ENCODE data around the gene OPRM1.
"Not testable (repeated sequence)": the region's sequence is repeated elsewhere in the genome, so short reads cannot be mapped to it uniquely, and the experiment has no call there.

Gene OPRM1

DNA sequence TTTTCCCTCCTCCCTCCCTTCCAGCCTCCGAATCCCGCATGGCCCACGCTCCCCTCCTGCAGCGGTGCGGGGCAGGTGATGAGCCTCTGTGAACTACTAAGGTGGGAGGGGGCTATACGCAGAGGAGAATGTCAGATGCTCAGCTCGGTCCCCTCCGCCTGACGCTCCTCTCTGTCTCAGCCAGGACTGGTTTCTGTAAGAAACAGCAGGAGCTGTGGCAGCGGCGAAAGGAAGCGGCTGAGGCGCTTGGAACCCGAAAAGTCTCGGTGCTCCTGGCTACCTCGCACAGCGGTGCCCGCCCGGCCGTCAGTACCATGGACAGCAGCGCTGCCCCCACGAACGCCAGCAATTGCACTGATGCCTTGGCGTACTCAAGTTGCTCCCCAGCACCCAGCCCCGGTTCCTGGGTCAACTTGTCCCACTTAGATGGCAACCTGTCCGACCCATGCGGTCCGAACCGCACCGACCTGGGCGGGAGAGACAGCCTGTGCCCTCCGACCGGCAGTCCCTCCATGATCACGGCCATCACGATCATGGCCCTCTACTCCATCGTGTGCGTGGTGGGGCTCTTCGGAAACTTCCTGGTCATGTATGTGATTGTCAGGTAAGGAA lies at the start of gene OPRM1:
OPRM1 (plus strand) TSS at position 10 of the 612 bp plus-strand sequence; CDS start at position 315, 305 bp downstream.
- no peak for DNase-seq

- no peak for DNase-seq
These were observed 49.1 kb upstream of the OPRM1 start for GRCh38 chr6:153989989-153990388.

DNA sequence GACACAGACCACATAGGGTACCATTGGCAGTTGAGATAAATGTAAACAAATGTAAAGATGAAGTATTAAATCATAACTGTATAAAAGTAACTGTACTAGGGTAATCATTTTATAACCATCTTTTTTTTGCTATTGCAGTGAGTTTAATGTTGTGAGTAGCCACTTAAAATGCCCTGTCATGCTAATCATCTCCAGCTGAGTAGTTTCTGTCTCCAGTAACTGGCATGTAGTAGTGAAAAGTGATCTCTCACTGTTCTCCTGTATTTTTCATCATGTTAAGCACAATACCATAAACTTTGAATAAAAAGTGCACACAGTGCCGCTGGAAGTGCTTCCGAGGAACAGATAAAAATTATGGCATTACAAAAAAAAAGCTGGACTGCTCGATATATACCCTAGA lies 45.0 kb upstream of the OPRM1 start:
- no peak for DNase-seq

- DNase-seq: no peak
These were observed 44.2 kb upstream of the OPRM1 start for GRCh38 chr6:153994811-153995210.

DNA sequence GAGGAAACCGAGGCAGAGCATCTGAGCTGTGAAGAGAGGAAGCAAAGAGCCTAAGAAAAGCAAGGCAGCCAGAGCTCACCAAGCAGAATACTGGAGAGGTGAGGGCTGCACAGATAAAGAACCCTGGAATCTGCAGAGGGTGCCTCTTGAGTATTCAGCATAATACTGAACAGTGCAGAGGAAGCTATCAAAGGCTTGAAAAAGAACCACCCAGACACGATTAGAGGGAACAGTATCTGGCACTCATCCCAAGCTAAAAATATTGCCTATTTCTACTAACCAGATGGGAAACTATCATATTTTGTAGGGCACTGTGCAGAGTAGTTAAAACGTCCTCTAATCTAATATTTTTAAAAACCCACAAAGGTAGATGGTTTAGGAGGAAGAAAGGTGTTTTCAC lies 41.8 kb upstream of the OPRM1 start:
- DNase-seq: no peak

DNA sequence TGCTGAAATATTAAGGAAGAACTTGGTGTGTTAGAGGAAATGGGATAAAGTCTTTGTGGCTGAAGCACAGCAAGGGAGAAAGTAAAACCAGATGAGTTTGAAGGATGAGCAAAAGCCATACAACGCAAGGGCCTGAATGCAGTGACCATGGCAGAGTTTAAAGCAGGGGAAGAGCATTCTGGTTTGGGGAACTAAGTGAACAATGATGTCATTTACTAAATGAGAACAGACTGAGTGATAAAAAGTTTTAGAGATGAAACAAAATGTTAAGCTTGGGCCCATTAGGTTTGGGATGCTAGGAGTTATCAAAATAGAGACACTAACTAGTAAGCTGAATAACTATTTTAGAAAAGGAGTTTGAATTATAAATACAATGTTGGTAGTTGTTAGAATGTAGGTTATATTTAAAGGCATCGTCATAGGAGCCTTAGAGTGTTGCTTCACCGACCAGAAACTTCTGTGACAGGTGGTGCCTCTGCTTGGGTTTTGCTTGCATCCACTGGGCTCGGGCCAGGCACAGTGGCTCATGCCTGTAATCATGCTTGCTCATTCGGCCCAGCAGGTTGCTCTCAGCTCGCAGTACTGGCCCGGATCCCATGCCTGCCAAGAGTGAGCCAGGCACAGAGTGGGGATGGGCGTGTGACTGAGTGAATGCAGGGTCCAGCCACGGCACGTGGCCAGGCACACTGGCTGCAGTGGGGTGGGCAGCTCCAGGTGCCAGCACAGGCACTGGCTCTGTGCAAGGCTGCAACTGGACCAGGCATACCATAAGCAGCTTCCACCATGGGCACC lies 37.4 kb upstream of the OPRM1 start:
- DNase-seq: no peak

- no peak for DNase-seq
These were observed 36.1 kb upstream of the OPRM1 start for GRCh38 chr6:154002894-154003293.

- DNase-seq: no peak
These were observed 28.7 kb upstream of the OPRM1 start for GRCh38 chr6:154010371-154010770.

DNA sequence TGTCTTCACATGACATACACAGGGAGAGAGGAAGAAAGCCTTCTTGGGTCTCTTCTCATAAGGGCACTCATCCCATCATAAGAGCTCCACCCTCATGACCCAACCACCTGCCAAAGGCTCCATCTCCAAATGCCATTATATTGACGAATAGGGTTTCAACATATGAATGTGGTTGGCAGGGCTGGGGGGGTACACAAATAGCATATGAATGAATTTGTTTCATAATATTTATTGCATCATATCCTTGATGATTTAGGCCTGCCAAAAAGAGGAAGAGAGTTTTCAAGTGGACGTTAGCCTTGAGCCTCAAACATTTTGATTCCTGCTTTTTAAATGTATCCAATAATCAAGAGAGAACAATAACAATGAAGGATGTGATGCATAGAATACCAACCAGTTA lies 26.2 kb upstream of the OPRM1 start:
- peak in 1 of 2 donors; percentile 9 for DNase-seq

- DNase-seq: no peak
These were observed 21.3 kb upstream of the OPRM1 start for GRCh38 chr6:154017786-154018185.

DNA sequence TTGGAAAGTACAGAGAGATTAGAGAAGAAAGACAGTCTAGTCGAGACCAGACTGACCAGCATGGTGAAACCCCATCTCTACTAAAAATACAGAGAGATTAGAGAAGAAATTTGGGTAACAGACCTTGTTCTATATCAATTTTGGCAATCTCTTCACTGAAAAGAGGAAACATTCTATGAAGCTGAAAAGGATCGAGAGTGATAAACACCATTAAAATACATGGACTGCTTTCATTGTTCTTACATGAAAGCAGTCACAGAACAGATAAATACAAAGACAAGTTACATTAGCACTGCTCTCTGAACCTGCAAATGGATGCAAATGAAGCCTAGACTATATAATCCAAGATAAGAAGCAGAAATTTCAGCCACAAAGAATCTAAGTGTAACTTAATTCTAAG lies 8.4 kb upstream of the OPRM1 start:
- DNase-seq: no peak

DNA sequence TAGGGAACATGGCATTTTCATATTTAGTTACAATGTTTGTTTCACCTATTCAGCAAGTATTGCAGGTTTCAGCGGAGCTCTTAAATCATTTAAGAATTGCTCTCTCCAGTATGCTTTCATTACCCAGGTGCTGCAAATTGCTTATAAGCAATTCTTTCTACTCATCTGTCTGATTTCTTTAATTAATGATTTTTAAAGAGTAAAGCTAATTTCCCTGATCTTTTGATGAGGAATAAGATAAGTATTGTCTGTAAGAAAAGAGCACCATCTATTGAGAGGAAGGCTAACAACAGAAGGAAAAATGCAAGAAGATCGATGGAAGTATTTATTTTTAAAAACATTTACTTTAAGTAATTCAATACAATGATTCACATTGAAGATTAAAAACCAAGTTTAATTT lies 2.0 kb downstream of the OPRM1 start:
- DNase-seq: no peak

- DNase-seq: no peak
These were observed 14.1 kb downstream of the OPRM1 start for GRCh38 chr6:154053141-154053540.

DNA sequence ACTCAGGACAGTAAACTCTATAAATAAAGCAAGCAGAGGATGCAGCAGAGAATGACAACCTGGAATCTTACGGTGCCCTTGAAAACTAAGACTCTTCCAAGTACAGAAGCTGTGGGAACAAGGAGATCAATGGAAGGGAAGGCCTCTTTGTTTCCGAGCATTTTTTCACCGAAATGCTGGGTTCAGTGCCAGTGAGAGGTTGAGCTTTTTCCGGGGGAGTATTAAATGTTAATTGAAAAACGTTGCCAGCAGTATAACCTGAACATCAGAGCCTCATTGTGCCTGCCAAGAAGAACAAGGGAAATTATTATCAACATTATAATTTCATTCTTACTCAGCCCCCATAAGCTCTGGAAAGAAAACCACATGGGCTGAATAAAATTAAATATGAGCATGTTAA lies 17.5 kb downstream of the OPRM1 start:
- DNase-seq: no peak

DNA sequence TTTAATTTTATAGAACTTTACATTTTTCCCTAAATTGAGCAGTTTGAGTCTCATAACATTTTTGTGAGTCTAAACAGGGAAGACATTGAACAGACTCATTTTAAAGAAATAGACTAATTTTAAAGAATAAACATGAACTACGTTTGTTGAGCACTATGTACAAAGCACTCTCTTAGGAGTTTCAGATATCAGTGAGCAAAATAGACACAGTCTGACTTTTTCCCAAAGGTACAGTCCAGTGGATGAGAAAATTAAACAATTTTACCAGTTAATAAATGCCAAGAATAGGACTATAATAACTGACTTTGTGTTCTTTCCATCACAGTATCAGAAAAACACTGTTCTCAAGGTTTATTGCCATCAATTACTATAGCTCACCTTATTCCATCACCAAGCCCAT lies 18.1 kb downstream of the OPRM1 start:
- no peak for DNase-seq

- no peak for DNase-seq
These were observed 20.1 kb downstream of the OPRM1 start for GRCh38 chr6:154058963-154059680.

GRCh38 chr6:154060076-154060475 lies 21.0 kb downstream of the OPRM1 start:
- DNase-seq: no peak

DNA sequence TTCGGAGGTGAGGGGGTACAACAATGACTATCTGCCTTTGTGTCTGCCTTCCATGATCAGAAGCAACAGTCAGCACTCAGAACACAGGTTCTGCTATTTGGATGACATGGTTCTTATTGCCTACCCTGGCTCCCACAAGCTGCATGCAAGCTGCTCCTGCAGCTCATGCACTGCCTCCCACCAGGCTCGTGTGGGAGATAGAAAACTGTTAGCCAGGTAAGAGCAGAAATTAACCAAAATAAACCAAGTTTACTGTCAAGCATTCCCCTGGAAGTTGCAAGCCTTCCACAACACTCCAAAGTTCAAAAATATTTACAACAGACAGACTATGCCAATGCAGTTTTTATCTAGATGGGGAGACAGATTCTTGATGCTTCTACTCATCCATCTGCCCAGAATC lies 31.0 kb downstream of the OPRM1 start:
- DNase-seq: no peak

- DNase-seq: no peak
These were observed 31.6 kb downstream of the OPRM1 start for GRCh38 chr6:154070657-154071056.

GRCh38 chr6:154071236-154071635 lies 32.2 kb downstream of the OPRM1 start:
- no peak for DNase-seq

DNA sequence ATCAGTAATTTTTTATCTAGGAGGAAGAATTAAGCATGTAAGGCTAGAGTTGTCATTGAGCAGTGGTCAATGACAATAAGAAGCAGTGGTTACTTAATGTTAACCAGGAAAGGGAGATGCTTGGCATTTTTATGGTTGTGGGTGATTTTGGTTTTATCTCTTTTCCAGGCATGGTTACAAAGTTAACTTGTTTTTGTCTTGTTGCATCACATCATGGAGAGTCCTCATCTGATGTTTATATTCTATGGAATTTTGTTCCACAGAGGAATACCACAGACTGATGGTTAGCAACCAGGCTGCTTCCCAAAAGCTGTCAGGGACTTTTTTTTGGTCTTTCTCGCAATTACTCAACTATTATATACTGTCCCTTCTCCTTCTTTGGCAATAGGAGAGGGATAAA lies 32.7 kb downstream of the OPRM1 start:
- DNase-seq: no peak

GRCh38 chr6:154078596-154078995 lies 39.6 kb downstream of the OPRM1 start:
- not testable (repeated sequence) for DNase-seq

GRCh38 chr6:154080461-154081189 lies 41.6 kb downstream of the OPRM1 start:
- no peak for DNase-seq
